IMR-90 (cell line): Measurements from ENCODE around the gene DNAJC5. TPM values are rescaled to one million over a fixed set of nuclear protein-coding genes. Genes with fewer than 3 reads are reported as not detected.
A peak's percentile ranks its signal among the peaks of the same experiment; 100 is the strongest.

Experiments used
- ATAC-seq: fragments of 200-7000 bp; cut with Tn5 transposase; 2 replicates; pipeline ENCODE4 v1.9.1; 2020; ENCODE audit warnings: low read depth, mild to moderate bottlenecking, moderate library complexity
- BruUV-seq: library from RNA; stranded (reverse); fragments of 400-500 nt; replicated peaks from 2 replicates; lab custom pipeline; 2021; lab: Mats Ljungman, UMichigan
- CTCF ChIA-PET: fragments of 300-600 bp; formaldehyde crosslinking; extraction: SDS; loops from one replicate; lab custom pipeline; 2021; ENCODE audit warnings: antibody characterized with exemption; lab: Yijun Ruan, JAX
- POLR2A ChIA-PET: fragments of 300-600 bp; sonication (Branson Sonifier 250); formaldehyde crosslinking; loops from one replicate; lab custom pipeline; 2022; ENCODE audit warnings: antibody characterized with exemption; ENCODE audit not compliant: unreplicated experiment; lab: Charles Lee
- DNase-seq: peaks from one replicate; pipeline ENCODE4 v3.0.0; 2013
- H2AFZ ChIP-seq: replicated peaks from 2 replicates; pipeline ENCODE3; 2013; ENCODE audit warnings: low read length, mild to moderate bottlenecking; ENCODE audit not compliant: poor library complexity
- H2AK5ac ChIP-seq: 2 replicates; pipeline ENCODE4 v1.6.1; 2013; ENCODE audit warnings: low read depth, low read length, inconsistent platforms
- H2AK9ac ChIP-seq: replicated peaks from 2 replicates; pipeline ENCODE3; 2013; ENCODE audit warnings: mild to moderate bottlenecking, low read depth, low read length, moderate library complexity; ENCODE audit not compliant: poor library complexity
- H2BK120ac ChIP-seq: 2 replicates; pipeline ENCODE4 v1.6.1; 2013; ENCODE audit warnings: low read depth, low read length, inconsistent platforms
- H2BK15ac ChIP-seq: 3 replicates; pipeline ENCODE4 v1.6.1; 2013; ENCODE audit warnings: low read depth, low read length, inconsistent platforms
- H2BK20ac ChIP-seq: 2 replicates; pipeline ENCODE4 v1.6.1; 2013; ENCODE audit warnings: low read depth, mild to moderate bottlenecking, inconsistent platforms, low read length, moderate library complexity
- H2BK5ac ChIP-seq: 2 replicates; pipeline ENCODE4 v1.6.1; 2013; ENCODE audit warnings: mild to moderate bottlenecking, low read depth, low read length, inconsistent platforms; ENCODE audit not compliant: poor library complexity, severe bottlenecking
- H3K14ac ChIP-seq: replicated peaks from 2 replicates; pipeline ENCODE4 v1.6.1; 2013; ENCODE audit warnings: low read depth, low read length, inconsistent platforms
- H3K18ac ChIP-seq: 2 replicates; pipeline ENCODE4 v1.6.1; 2013; ENCODE audit warnings: low read depth, low read length, control low read depth
- H3K23ac ChIP-seq: 2 replicates; pipeline ENCODE4 v1.6.1; 2013; ENCODE audit warnings: low read depth, low read length, inconsistent platforms
- H3K27ac ChIP-seq: 2 replicates; pipeline ENCODE4 v1.5.1; 2013; ENCODE audit warnings: mild to moderate bottlenecking, control low read depth, low read length; ENCODE audit not compliant: insufficient read depth
- H3K27me3 ChIP-seq: 2 replicates; pipeline ENCODE4 v1.6.1; 2013; ENCODE audit warnings: low read length; ENCODE audit not compliant: control insufficient read depth, insufficient read depth
- H3K36me3 ChIP-seq: 2 replicates; pipeline ENCODE4 v1.6.1; 2013; ENCODE audit warnings: low read length, mixed read lengths; ENCODE audit not compliant: control insufficient read depth, insufficient read depth
- H3K4ac ChIP-seq: 2 replicates; pipeline ENCODE4 v1.6.1; 2013; ENCODE audit warnings: low read depth, low read length, inconsistent platforms
- H3K4me1 ChIP-seq: 2 replicates; pipeline ENCODE4 v1.6.1; 2013; ENCODE audit warnings: low read length, mixed read lengths; ENCODE audit not compliant: control insufficient read depth, insufficient read depth
- H3K4me2 ChIP-seq: 2 replicates; pipeline ENCODE4 v1.6.1; 2013; ENCODE audit warnings: low read depth, mild to moderate bottlenecking, control low read depth, low read length, moderate library complexity
- H3K4me3 ChIP-seq: 2 replicates; pipeline ENCODE4 v1.5.1; 2013; ENCODE audit warnings: low read depth, mild to moderate bottlenecking, control low read depth, low read length, moderate library complexity; ENCODE audit not compliant: insufficient read depth
- H3K56ac ChIP-seq: 2 replicates; pipeline ENCODE4 v1.6.1; 2013; ENCODE audit warnings: low read length, inconsistent platforms; ENCODE audit not compliant: insufficient read depth; ENCODE audit errors: extremely low read depth
- H3K79me1 ChIP-seq, 2 experiments: 2 replicates each; pipeline ENCODE4 v1.6.1; 2013; ENCODE audit warnings: low read length in 2 of 2, inconsistent platforms in 1 of 2, low read depth in 1 of 2
- H3K9ac ChIP-seq: 2 replicates; pipeline ENCODE4 v1.6.1; 2013; ENCODE audit warnings: low read depth, low read length, control low read depth
- H3K9me1 ChIP-seq: 2 replicates; pipeline ENCODE4 v1.6.1; 2013; ENCODE audit warnings: low read length, inconsistent platforms; ENCODE audit not compliant: insufficient read depth
- H3K9me3 ChIP-seq: 2 replicates; pipeline ENCODE4 v1.6.1; 2013; ENCODE audit warnings: low read length; ENCODE audit not compliant: control insufficient read depth, insufficient read depth
- H4K20me1 ChIP-seq: 2 replicates; pipeline ENCODE4 v1.6.1; 2013; ENCODE audit warnings: low read length, inconsistent platforms; ENCODE audit not compliant: insufficient read depth
- H4K5ac ChIP-seq: 2 replicates; pipeline ENCODE4 v1.6.1; 2013; ENCODE audit warnings: mild to moderate bottlenecking, low read depth, low read length, control low read depth
- H4K8ac ChIP-seq, 2 experiments: 2 replicates each; pipeline ENCODE4 v1.6.1; 2013; ENCODE audit warnings: low read depth in 2 of 2, low read length in 2 of 2, control low read depth in 1 of 2, inconsistent platforms in 1 of 2
- H4K91ac ChIP-seq: 2 replicates; pipeline ENCODE4 v1.6.1; 2013; ENCODE audit warnings: low read depth, low read length, inconsistent platforms; ENCODE audit not compliant: insufficient read depth
- BHLHE40 ChIP-seq: fragments of 150-350 bp; IDR thresholded peaks from 2 replicates; pipeline ENCODE4 v1.6.1; 2016; ENCODE audit warnings: mild to moderate bottlenecking, low read depth, low read length
- CEBPB ChIP-seq: IDR thresholded peaks from 2 replicates; pipeline ENCODE4 v1.6.1; 2012; ENCODE audit warnings: low read depth, low read length, improper control_type of control experiment
- CHD1 ChIP-seq: IDR thresholded peaks from 2 replicates; pipeline ENCODE4 v1.6.1; 2012; ENCODE audit warnings: low read depth, low read length, improper control_type of control experiment
- CTCF ChIP-seq: conservative IDR thresholded peaks from 2 replicates; pipeline ENCODE4 v1.5.1; 2012; ENCODE audit warnings: mild to moderate bottlenecking, low read depth, low read length, improper control_type of control experiment
- ELK1 ChIP-seq: fragments of 150-350 bp; IDR thresholded peaks from 2 replicates; pipeline ENCODE4 v1.6.1; 2016; ENCODE audit warnings: low read depth, mild to moderate bottlenecking, low read length, moderate library complexity, borderline replicate concordance
- FOS ChIP-seq: fragments of 150-350 bp; IDR thresholded peaks from 2 replicates; pipeline ENCODE4 v1.6.1; 2016; ENCODE audit warnings: low read depth, low read length
- MAFK ChIP-seq: IDR thresholded peaks from 2 replicates; pipeline ENCODE4 v1.6.1; 2012; ENCODE audit warnings: low read depth, low read length, improper control_type of control experiment
- MXI1 ChIP-seq: IDR thresholded peaks from 2 replicates; pipeline ENCODE4 v1.6.1; 2012; ENCODE audit warnings: low read depth, mild to moderate bottlenecking, low read length, moderate library complexity, borderline replicate concordance
- NFE2L2 ChIP-seq: fragments of 150-350 bp; IDR thresholded peaks from 2 replicates; pipeline ENCODE4 v1.6.1; 2016; ENCODE audit warnings: low read depth, mild to moderate bottlenecking, low read length
- POLR2A ChIP-seq: IDR thresholded peaks from 2 replicates; pipeline ENCODE4 v1.6.1; 2012; ENCODE audit warnings: mild to moderate bottlenecking, low read depth, low read length
- RCOR1 ChIP-seq: IDR thresholded peaks from 2 replicates; pipeline ENCODE4 v1.6.1; 2012; ENCODE audit warnings: mild to moderate bottlenecking, low read length, improper control_type of control experiment; ENCODE audit not compliant: insufficient replicate concordance
- RFX5 ChIP-seq: IDR thresholded peaks from 2 replicates; pipeline ENCODE4 v1.8.0; 2012; ENCODE audit warnings: low read depth, mild to moderate bottlenecking, low read length, moderate library complexity
- SMC3 ChIP-seq: fragments of 150-350 bp; IDR thresholded peaks from 2 replicates; pipeline ENCODE4 v1.6.1; 2016; ENCODE audit warnings: low read depth, mild to moderate bottlenecking, antibody characterized with exemption, low read length, moderate library complexity
- WGBS, 2 experiments: methylation state at CpG; one replicate each; pipeline versions ENCODE4 v1.1.5 to v1.1.7; 2013; ENCODE audit warnings: missing lambda C conversion rate in 2 of 2; ENCODE audit not compliant: insufficient read length in 1 of 2; ENCODE audit errors: extremely low coverage in 2 of 2; 5-methylcytosine and 5-hydroxymethylcytosine counted together
- dilution Hi-C: fragments of 300-500 bp; cut with HindIII; formaldehyde crosslinking; loops from one replicate; pipeline ENCODE4 v1.14.3; 2018; ENCODE audit warnings: low sequenced_read_pairs; ENCODE audit not compliant: unreplicated experiment
- in situ Hi-C: fragments of 300-500 bp; cut with MboI; formaldehyde crosslinking; loops from 3 replicates; pipeline ENCODE4 v1.14.3; 2019; ENCODE audit warnings: low sequenced_read_pairs, inconsistent platforms, mixed read lengths
- intact Hi-C: fragments of 100-400 bp; cut with micrococcal nuclease; formaldehyde crosslinking; loops from 2 replicates; pipeline ENCODE4 v1.10.0; 2022
- polyA plus RNA-seq, 3 experiments: library from polyadenylated mRNA; depleted of rRNA; stranded (reverse); fragments of >200 nt; gene quantifications; 2 replicates each; pipeline ENCODE4 v1.2.3, GENCODE V29; 2012; ENCODE audit warnings: low replicate concordance in 1 of 3
- total RNA-seq: library from RNA; depleted of rRNA; stranded (reverse); fragments of >200 nt; gene quantifications from 2 replicates; pipeline ENCODE4 v1.2.3, GENCODE V29; 2012
- TF ChIP-seq, protein P1 (sequence below): fragments of 150-350 bp; IDR thresholded peaks from 2 replicates; pipeline ENCODE4 v1.6.1; 2017; ENCODE audit warnings: mild to moderate bottlenecking, antibody characterized with exemption, low read length, low read depth

The DNAJC5 gene
- total and polyA plus RNA-seq, 2 of the 4 experiments (the other 2 are of a cell fraction): 35.6 to 45.2 TPM

DNA sequence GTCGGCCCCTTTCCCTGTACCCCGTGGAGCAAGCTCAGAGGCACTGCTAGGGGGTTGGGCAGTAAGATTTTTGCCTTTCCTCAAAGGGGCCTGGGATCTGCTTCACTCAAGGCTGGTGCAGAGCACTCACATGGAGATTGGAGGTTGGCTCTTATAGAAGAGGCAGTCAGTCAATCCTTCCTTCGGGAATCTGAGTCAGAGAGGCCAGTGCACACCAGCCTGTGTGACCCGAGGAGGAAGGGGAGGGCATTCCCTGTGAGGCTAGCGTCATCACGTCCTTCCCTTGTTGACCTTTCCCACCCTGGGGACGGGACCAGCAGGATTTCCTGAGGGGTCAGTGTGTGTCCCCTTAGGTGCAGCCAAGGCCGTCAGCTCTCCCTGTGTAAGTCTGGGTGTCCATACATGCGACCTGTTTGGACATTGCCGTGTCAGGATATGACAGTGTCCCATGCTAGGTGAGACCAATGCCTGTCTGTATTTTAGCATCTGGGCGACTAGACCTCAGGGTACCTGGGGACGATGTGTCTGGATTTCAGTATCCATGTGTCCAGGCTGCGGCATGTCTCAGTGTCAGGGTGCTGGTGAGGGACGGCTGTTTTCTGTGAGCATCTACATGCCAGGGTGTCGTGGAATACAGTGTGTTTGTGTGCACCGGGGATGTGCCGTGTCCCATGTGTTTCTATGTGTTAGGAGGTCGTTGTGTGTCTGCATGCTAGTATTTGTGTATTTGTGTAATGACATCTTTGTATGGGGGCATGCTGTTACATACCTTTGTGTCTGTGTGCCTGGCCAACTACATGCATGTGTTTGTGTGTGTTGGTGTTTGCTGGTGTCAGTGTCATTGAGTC is 77.6 kb downstream of the DNAJC5 start:
- CTCF ChIA-PET: no interaction called here
- H3K4me1 ChIP-seq: peaks cover 20% of the 10 kb centered on the region
- 90% methylated on average over 12 of the region's 18 CpGs; no CpG with 5 or more reads in 1 of the 2 experiments for WGBS, 2 experiments

More for the DNA sequence above, 77.6 kb downstream of the DNAJC5 start:
- in situ Hi-C loops (loop anchor here (10.0 kb wide), 1 partner anchor 438 kb away; the partner anchor contains the start of gene PTK6), dilution Hi-C loops (no loop called here), intact Hi-C loops (loop anchor here (5.0 kb wide), 1 partner anchor 195 kb away; no protein-coding TSS in a partner anchor)
- H3K36me3 ChIP-seq: peaks cover 3% of the 10 kb centered on the region; the same call in 1 of the 2 replicates
- H2BK20ac ChIP-seq: no peak overlapping the region
- no peak overlapping the region for H2BK5ac ChIP-seq
- H3K14ac ChIP-seq: no peak overlapping the region
- peaks cover 12 to 16% of the 10 kb centered on the region in 2 experiments; a peak in 3 of 4 replicates for H3K79me1 ChIP-seq
- ATAC-seq: no peak
- H3K9me3 ChIP-seq: no peaks in the 10 kb centered on the region
- H3K4me3 ChIP-seq: no peak overlapping the region
- H3K9ac ChIP-seq: no peak overlapping the region
- H4K20me1 ChIP-seq: no peaks in the 10 kb centered on the region
- H2AFZ ChIP-seq: peak overlapping the region; percentile 49
- H3K27me3 ChIP-seq: no peaks in the 10 kb centered on the region
- no TSS peak for BruUV-seq
- H2BK15ac ChIP-seq: no peak overlapping the region
- POLR2A ChIA-PET: interaction anchor here (0.7 kb wide), 1 partner anchor 45 kb away, joined by 8 read pairs; no protein-coding TSS in a partner anchor
- H3K56ac ChIP-seq: no peak overlapping the region
- H2AK5ac ChIP-seq: peak overlapping the region; percentile 62; the same call in 1 of the 2 replicates
- H3K27ac ChIP-seq: no peak overlapping the region
- no peak overlapping the region for H4K5ac ChIP-seq
- no peak overlapping the region for H3K18ac ChIP-seq
- no peak overlapping the region; the same call in 1 of the 2 replicates for H4K91ac ChIP-seq
- no peak for TF ChIP-seq CHD1
- no peak for TF ChIP-seq CTCF
- no peak for TF ChIP-seq MAFK
- no peak for TF ChIP-seq ELK1
- TF ChIP-seq NFE2L2: no peak
- no peak for TF ChIP-seq BHLHE40
- no peak for TF ChIP-seq SMC3
- no peak for TF ChIP-seq FOS
- no peak for TF ChIP-seq CEBPB
- TF ChIP-seq RFX5: no peak
- no peak for TF ChIP-seq MXI1
- TF ChIP-seq POLR2A: no peak
- no peak for TF ChIP-seq RCOR1
- TF ChIP-seq, protein P1, sequence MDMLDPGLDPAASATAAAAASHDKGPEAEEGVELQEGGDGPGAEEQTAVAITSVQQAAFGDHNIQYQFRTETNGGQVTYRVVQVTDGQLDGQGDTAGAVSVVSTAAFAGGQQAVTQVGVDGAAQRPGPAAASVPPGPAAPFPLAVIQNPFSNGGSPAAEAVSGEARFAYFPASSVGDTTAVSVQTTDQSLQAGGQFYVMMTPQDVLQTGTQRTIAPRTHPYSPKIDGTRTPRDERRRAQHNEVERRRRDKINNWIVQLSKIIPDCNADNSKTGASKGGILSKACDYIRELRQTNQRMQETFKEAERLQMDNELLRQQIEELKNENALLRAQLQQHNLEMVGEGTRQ: no peak
- H2AK9ac ChIP-seq: peak overlapping the region; percentile 16
- no peak for DNase-seq
- H4K8ac ChIP-seq: no peak overlapping the region; a peak in 1 of 4 replicates
- H3K23ac ChIP-seq: no peak overlapping the region
- H3K4me2 ChIP-seq: no peak overlapping the region
- peak overlapping the region; percentile 11; the same call in 1 of the 2 replicates for H3K4ac ChIP-seq
- no peak overlapping the region for H2BK120ac ChIP-seq
- peaks cover 9% of the 10 kb centered on the region; the same call in 1 of the 2 replicates for H3K9me1 ChIP-seq
